Glutamatergic neuron (in vitro differentiated cells): Measurements from ENCODE around the gene CHRM1. TPM values are rescaled to one million over a fixed set of nuclear protein-coding genes. Genes with fewer than 3 reads are reported as not detected.

Source experiments
- DNase-seq: peaks from one replicate; pipeline ENCODE4 v3.0.0; 2022
- H3K27ac Mint-ChIP-seq: one replicate; pipeline ENCODE4 v1.8.0; 2020; ENCODE audit warnings: mild to moderate bottlenecking, mixed read lengths, inconsistent platforms; ENCODE audit not compliant: unreplicated experiment
- H3K27me3 Mint-ChIP-seq: one replicate; pipeline ENCODE4 v1.8.0; 2020; ENCODE audit warnings: mild to moderate bottlenecking, moderate library complexity, mixed read lengths, inconsistent platforms; ENCODE audit not compliant: unreplicated experiment
- H3K36me3 Mint-ChIP-seq: one replicate; pipeline ENCODE4 v1.8.0; 2020; ENCODE audit warnings: mild to moderate bottlenecking, mixed read lengths, inconsistent platforms; ENCODE audit not compliant: unreplicated experiment
- H3K4me1 Mint-ChIP-seq: one replicate; pipeline ENCODE4 v1.8.0; 2020; ENCODE audit warnings: mild to moderate bottlenecking, low read depth, mixed read lengths, inconsistent platforms; ENCODE audit not compliant: unreplicated experiment
- H3K4me3 Mint-ChIP-seq: one replicate; pipeline ENCODE4 v1.8.0; 2020; ENCODE audit warnings: mild to moderate bottlenecking, mixed read lengths, inconsistent platforms; ENCODE audit not compliant: unreplicated experiment
- H3K9me3 Mint-ChIP-seq: one replicate; pipeline ENCODE4 v1.8.0; 2020; ENCODE audit warnings: mild to moderate bottlenecking, moderate library complexity, mixed read lengths, inconsistent platforms; ENCODE audit not compliant: unreplicated experiment
- CTCF ChIP-seq: fragments of 200-600 bp; sonication (generic); IDR thresholded peaks from one replicate; pipeline ENCODE4 v1.5.0; 2021; ENCODE audit not compliant: partially characterized antibody, unreplicated experiment
- total RNA-seq: library from RNA; stranded (reverse); fragmentation: NEBNext Ultra II Directional; extraction: Animal tissue kit (Norgen Biotek cat#: 25700); gene quantifications from one replicate; pipeline ENCODE4 v1.2.1, GENCODE V29; 2021; ENCODE audit not compliant: unreplicated experiment

CHRM1 gene
- total RNA-seq, 1 donor from 2014 or later: not detected

- Mint-ChIP-seq H3K4me1 (no peaks in the 10 kb centered on the region), H3K9me3 (peaks cover 7% of the 10 kb centered on the region)
These were observed 13.3 kb upstream of the CHRM1 start for GRCh38 chr11:62934496-62934785.

DNA sequence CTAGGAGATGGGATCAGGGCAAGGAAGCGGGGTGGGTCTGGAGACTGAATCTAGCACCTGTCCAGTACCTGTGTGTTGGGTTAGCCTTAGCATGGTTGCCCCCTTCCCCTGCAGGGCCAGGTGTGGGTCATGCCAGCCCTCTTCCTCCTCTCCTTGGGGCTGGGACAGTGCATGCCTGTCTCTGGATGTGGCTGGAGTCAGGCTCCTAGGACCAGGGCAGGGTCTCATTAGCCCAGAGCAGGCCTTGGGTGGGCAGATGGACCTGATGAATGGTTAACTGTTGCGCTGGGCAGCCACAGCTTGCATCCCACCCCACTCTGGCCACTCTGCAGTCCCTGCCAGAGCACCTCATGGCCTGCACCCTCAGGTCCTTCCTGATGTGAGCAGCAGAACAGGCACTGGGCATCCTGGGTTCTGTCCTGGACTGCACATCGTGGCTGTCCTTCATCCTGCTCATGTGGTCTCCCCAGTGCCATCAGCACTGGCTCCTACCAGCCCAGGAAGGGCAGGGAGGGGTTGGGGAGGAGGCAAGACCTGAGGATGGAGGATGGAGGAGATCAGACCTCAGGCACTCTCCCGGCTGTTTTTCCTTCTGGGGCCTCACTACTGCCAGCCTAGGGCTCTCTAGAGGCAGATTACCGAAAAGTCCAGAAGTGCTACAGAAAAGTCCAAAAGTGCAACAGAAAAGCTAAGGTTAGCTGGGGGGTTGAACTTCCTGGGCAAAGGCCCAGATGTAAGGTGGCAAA, 12.8 kb upstream of the CHRM1 start:
- TF ChIP-seq CTCF: no peak
- DNase-seq: no peak
- H3K4me3 Mint-ChIP-seq: no peak overlapping the region
- H3K36me3 Mint-ChIP-seq: peaks cover 9% of the 10 kb centered on the region
- H3K27me3 Mint-ChIP-seq: peaks cover 8% of the 10 kb centered on the region
- peaks cover 7% of the 10 kb centered on the region for H3K9me3 Mint-ChIP-seq
- no peak overlapping the region for H3K27ac Mint-ChIP-seq
- H3K4me1 Mint-ChIP-seq: no peaks in the 10 kb centered on the region

More at GRCh38 chr11:62934496-62934785, 13.3 kb upstream of the CHRM1 start:
- H3K27ac Mint-ChIP-seq: no peak overlapping the region
- no peak for TF ChIP-seq CTCF
- peaks cover 5% of the 10 kb centered on the region for H3K27me3 Mint-ChIP-seq
- peaks cover 9% of the 10 kb centered on the region for H3K36me3 Mint-ChIP-seq
- no peak overlapping the region for H3K4me3 Mint-ChIP-seq
- DNase-seq: no peak

GRCh38 chr11:62933285-62933684, 12.1 kb upstream of the CHRM1 start:
- H3K27me3 Mint-ChIP-seq: peaks cover 13% of the 10 kb centered on the region
- peaks cover 9% of the 10 kb centered on the region for H3K36me3 Mint-ChIP-seq
- TF ChIP-seq CTCF: no peak
- H3K4me3 Mint-ChIP-seq: no peak overlapping the region
- no peak for DNase-seq
- no peak overlapping the region for H3K27ac Mint-ChIP-seq
- H3K4me1 Mint-ChIP-seq: no peaks in the 10 kb centered on the region
- H3K9me3 Mint-ChIP-seq: peaks cover 7% of the 10 kb centered on the region

- Mint-ChIP-seq H3K4me1 (no peaks in the 10 kb centered on the region), H3K27me3 (peaks cover 23% of the 10 kb centered on the region), H3K36me3 (no peaks in the 10 kb centered on the region), H3K27ac (no peak overlapping the region), H3K9me3 (peaks cover 2% of the 10 kb centered on the region), H3K4me3 (no peak overlapping the region)
- DNase-seq: no peak
- TF ChIP-seq CTCF: no peak
These were observed 10.5 kb upstream of the CHRM1 start for GRCh38 chr11:62931499-62932278.

GRCh38 chr11:62930666-62931065, 9.5 kb upstream of the CHRM1 start:
- H3K4me3 Mint-ChIP-seq: no peak overlapping the region
- peaks cover 2% of the 10 kb centered on the region for H3K9me3 Mint-ChIP-seq
- H3K4me1 Mint-ChIP-seq: no peaks in the 10 kb centered on the region
- peaks cover 23% of the 10 kb centered on the region for H3K27me3 Mint-ChIP-seq
- DNase-seq: no peak
- H3K27ac Mint-ChIP-seq: no peak overlapping the region
- no peak for TF ChIP-seq CTCF
- H3K36me3 Mint-ChIP-seq: no peaks in the 10 kb centered on the region
